Endothelial cell of umbilical vein (primary cell): Measurements from ENCODE around the gene IL24. TPM values are rescaled to one million over a fixed set of nuclear protein-coding genes. Genes with fewer than 3 reads are reported as not detected.

Source experiments
- BruUV-seq: library from RNA; stranded (reverse); fragments of 400-500 nt; replicated peaks from 2 replicates; lab custom pipeline; 2021; lab: Mats Ljungman, UMichigan
- CTCF ChIA-PET: fragments of 300-600, 350-600 bp; sonication (Branson Sonifier 250); formaldehyde crosslinking; loops from one replicate; lab custom pipeline; 2021; ENCODE audit warnings: antibody characterized with exemption, inconsistent platforms; lab: Charles Lee
- POLR2A ChIA-PET: fragments of 300-600, 350-600 bp; sonication (Branson Sonifier 250); formaldehyde crosslinking; loops from one replicate; lab custom pipeline; 2021; ENCODE audit warnings: antibody characterized with exemption, inconsistent platforms; lab: Charles Lee
- DNase-seq: peaks from one replicate; pipeline ENCODE4 v3.0.0-alpha.2; 2011; ENCODE audit warnings: low read depth, low spot score
- FAIRE-seq: peaks from 2 replicates; lab custom pipeline; 2011; peaks lifted over from hg19 to GRCh38; lab: Jason Lieb, UNC
- H2AFZ ChIP-seq: 2 replicates; pipeline ENCODE4 v1.6.0; 2012; ENCODE audit warnings: low read depth, low read length, control low read depth, inconsistent platforms
- H3K27ac ChIP-seq: 2 replicates; pipeline ENCODE4 v1.5.1; 2011; ENCODE audit warnings: low read depth, mild to moderate bottlenecking, control low read depth, low read length, moderate library complexity; ENCODE audit not compliant: insufficient read depth
- H3K27me3 ChIP-seq, 2 experiments: 2 replicates each; pipeline versions ENCODE4 v1.6.0 to v1.6.1; 2011; ENCODE audit warnings: low read length in 2 of 2, mixed read lengths in 1 of 2; ENCODE audit not compliant: control insufficient read depth in 2 of 2, insufficient read depth in 2 of 2
- H3K36me3 ChIP-seq, 2 experiments: 2 replicates in 1 of 2; 3 replicates in 1 of 2; pipeline ENCODE4 v1.5.1; 2011; ENCODE audit warnings: low read length in 2 of 2, mild to moderate bottlenecking in 1 of 2, moderate library complexity in 1 of 2; ENCODE audit not compliant: control insufficient read depth in 2 of 2, insufficient read depth in 2 of 2; ENCODE audit errors: extremely low read depth in 1 of 2
- H3K4me1 ChIP-seq: 3 replicates; pipeline ENCODE4 v1.5.1; 2011; ENCODE audit warnings: mild to moderate bottlenecking, low read length; ENCODE audit not compliant: control insufficient read depth, insufficient read depth; ENCODE audit errors: extremely low read depth
- H3K4me2 ChIP-seq: 2 replicates; pipeline ENCODE4 v1.6.1; 2011; ENCODE audit warnings: low read length, control low read depth, mixed read lengths; ENCODE audit not compliant: insufficient read depth
- H3K4me3 ChIP-seq, 3 experiments: fragments of 200-600 bp in 1 of 3; sonication (generic), shearing (Covaris generic) in 1 of 3; replicated peaks in 1 of 3; 2 replicates each; pipeline ENCODE4 v1.5.1; 2011 to 2016; ENCODE audit warnings: control low read depth in 3 of 3, low read length in 3 of 3, mild to moderate bottlenecking in 2 of 3, inconsistent platforms in 1 of 3, low read depth in 1 of 3, moderate library complexity in 1 of 3; ENCODE audit not compliant: insufficient read depth in 1 of 3
- H3K79me2 ChIP-seq: 2 replicates; pipeline ENCODE4 v1.6.0; 2012; ENCODE audit warnings: low read length, inconsistent platforms; ENCODE audit not compliant: control insufficient read depth, insufficient read depth
- H3K9ac ChIP-seq: replicated peaks from 2 replicates; pipeline ENCODE3; 2011; ENCODE audit warnings: low read length, control low read depth; ENCODE audit not compliant: insufficient read depth; ENCODE audit errors: extremely low read depth
- H3K9me1 ChIP-seq: replicated peaks from 3 replicates; pipeline ENCODE4 v1.6.0; 2011; ENCODE audit warnings: mild to moderate bottlenecking, low read length; ENCODE audit not compliant: control insufficient read depth, insufficient read depth; ENCODE audit errors: extremely low read depth
- H3K9me3 ChIP-seq: replicated peaks from 2 replicates; pipeline ENCODE4 v1.5.1; 2012; ENCODE audit warnings: low read length, inconsistent platforms; ENCODE audit not compliant: control insufficient read depth, insufficient read depth
- H4K20me1 ChIP-seq: replicated peaks from 2 replicates; pipeline ENCODE3; 2011; ENCODE audit warnings: mild to moderate bottlenecking, low read length; ENCODE audit not compliant: control insufficient read depth, insufficient read depth; ENCODE audit errors: extremely low read depth
- CTCF ChIP-seq, 2 donors: IDR thresholded peaks; 1 replicate in 1 of 2; 2 replicates in 1 of 2; pipeline ENCODE4 v1.5.1; 2011; ENCODE audit warnings: low read length in 2 of 2, mild to moderate bottlenecking in 2 of 2, moderate library complexity in 2 of 2, control low read depth in 1 of 2, inconsistent platforms in 1 of 2, low read depth in 1 of 2; ENCODE audit not compliant: insufficient read depth in 1 of 2; ENCODE audit errors: extremely low read depth in 1 of 2
- EZH2 ChIP-seq: IDR thresholded peaks from 2 replicates; pipeline ENCODE4 v1.6.1; 2012; ENCODE audit warnings: borderline replicate concordance, low read depth, mild to moderate bottlenecking, moderate library complexity, low read length, inconsistent platforms; ENCODE audit not compliant: severe bottlenecking
- FOS ChIP-seq: IDR thresholded peaks from 2 replicates; pipeline ENCODE4 v1.6.1; 2011; ENCODE audit warnings: mild to moderate bottlenecking, low read length, moderate library complexity, borderline replicate concordance; ENCODE audit not compliant: insufficient read depth
- GATA2 ChIP-seq: IDR thresholded peaks from 2 replicates; pipeline ENCODE4 v1.7.0; 2011; ENCODE audit warnings: low read depth, mild to moderate bottlenecking, moderate library complexity, mixed read lengths, low read length; ENCODE audit not compliant: insufficient read length, insufficient read depth
- JUN ChIP-seq: IDR thresholded peaks from 2 replicates; pipeline ENCODE4 v1.6.1; 2011; ENCODE audit warnings: borderline replicate concordance, low read depth; ENCODE audit not compliant: insufficient read length, insufficient read depth
- MAX ChIP-seq: IDR thresholded peaks from 2 replicates; pipeline ENCODE4 v1.6.1; 2011; ENCODE audit not compliant: insufficient read depth, insufficient read length
- MYC ChIP-seq: IDR thresholded peaks from one replicate; pipeline ENCODE4 v1.6.1; 2011; ENCODE audit warnings: mild to moderate bottlenecking, low read depth, low read length
- POLR2A ChIP-seq: IDR thresholded peaks from 2 replicates; pipeline ENCODE4 v1.6.1; 2012; ENCODE audit warnings: low read depth, mild to moderate bottlenecking, control low read depth, low read length
- POLR2AphosphoS5 ChIP-seq: IDR thresholded peaks from 2 replicates; pipeline ENCODE4 v1.6.1; 2012; ENCODE audit warnings: low read depth, mild to moderate bottlenecking, control low read depth, low read length, moderate library complexity; ENCODE audit not compliant: insufficient read depth
- dilution Hi-C: fragments of 300-500 bp; cut with MboI; formaldehyde crosslinking; loops from one replicate; pipeline ENCODE4 v1.15.0; 2019; ENCODE audit warnings: low sequenced_read_pairs; ENCODE audit not compliant: extremely low pct_ligation_motif_present
- intact Hi-C: fragments of 100-400 bp; cut with micrococcal nuclease; formaldehyde crosslinking; loops from one replicate; pipeline ENCODE4 v1.10.0; 2022
- polyA plus RNA-seq, 4 experiments: library from polyadenylated mRNA; depleted of rRNA in 3 of 4; stranded (reverse) in 3 of 4; unstranded in 1 of 4; fragments of >200 nt; gene quantifications; 2 replicates each; pipeline versions ENCODE4 v1.2.1 to v1.2.3, GENCODE V29; 2011 to 2012; ENCODE audit warnings: missing spikeins in 1 of 4
- total RNA-seq: library from RNA; stranded (reverse); gene quantifications from 2 replicates; pipeline ENCODE4 v1.2.3, GENCODE V29; 2021

Gene IL24
- total and polyA plus RNA-seq, 2 donors (not counting 3 experiments of a cell fraction or from before 2014, with no cell fraction given) = not detected

- ChIA-PET POLR2A (no interaction called here), CTCF (interaction anchor here (1.5 kb wide), 1 partner anchor 11 kb away, joined by 5 read pairs; no protein-coding TSS in a partner anchor)
- no peaks in the 10 kb centered on the region for H3K9me3 ChIP-seq
- DNase-seq (no peak), FAIRE-seq (no peak)
- H2AFZ ChIP-seq = no peak overlapping the region
- no peak overlapping the region for H3K27ac ChIP-seq
- no peaks in the 10 kb centered on the region for H3K36me3 ChIP-seq
- no peak overlapping the region for H3K4me2 ChIP-seq
- H3K79me2 ChIP-seq = no peaks in the 10 kb centered on the region
- no peak overlapping the region for H3K4me3 ChIP-seq
- intact Hi-C loops (no loop called here), dilution Hi-C loops (no loop called here)
- H3K9me1 ChIP-seq = no peaks in the 10 kb centered on the region
- no TSS peak for BruUV-seq
- H3K9ac ChIP-seq = no peak overlapping the region
- TF ChIP-seq CTCF (IDR thresholded peaks at IDR 0.05; ENCODE audit: extremely low read depth in 1 of 2, insufficient read depth in 1 of 2, low read depth in 1 of 2, low read length in 2 of 2) = no peak
- TF ChIP-seq MAX = no peak
- TF ChIP-seq JUN = no peak
- no peak for TF ChIP-seq EZH2
- no peak for TF ChIP-seq FOS
- TF ChIP-seq GATA2 = no peak
- TF ChIP-seq POLR2AphosphoS5 = no peak
- no peak for TF ChIP-seq POLR2A
- TF ChIP-seq MYC = no peak
- H3K27me3 ChIP-seq = no peaks in the 10 kb centered on the region
- H4K20me1 ChIP-seq = no peaks in the 10 kb centered on the region
- H3K4me1 ChIP-seq = no peaks in the 10 kb centered on the region
Measured at GRCh38 chr1:206860165-206860564, 37.1 kb upstream of the IL24 start.
